Measurements from ENCODE around the gene SLC41A3. TPM values are rescaled to one million over a fixed set of nuclear protein-coding genes. Genes with fewer than 3 reads are reported as not detected.

SLC41A3 gene
- total RNA-seq, 1 donor from 2014 or later = 58.8 TPM

DNA sequence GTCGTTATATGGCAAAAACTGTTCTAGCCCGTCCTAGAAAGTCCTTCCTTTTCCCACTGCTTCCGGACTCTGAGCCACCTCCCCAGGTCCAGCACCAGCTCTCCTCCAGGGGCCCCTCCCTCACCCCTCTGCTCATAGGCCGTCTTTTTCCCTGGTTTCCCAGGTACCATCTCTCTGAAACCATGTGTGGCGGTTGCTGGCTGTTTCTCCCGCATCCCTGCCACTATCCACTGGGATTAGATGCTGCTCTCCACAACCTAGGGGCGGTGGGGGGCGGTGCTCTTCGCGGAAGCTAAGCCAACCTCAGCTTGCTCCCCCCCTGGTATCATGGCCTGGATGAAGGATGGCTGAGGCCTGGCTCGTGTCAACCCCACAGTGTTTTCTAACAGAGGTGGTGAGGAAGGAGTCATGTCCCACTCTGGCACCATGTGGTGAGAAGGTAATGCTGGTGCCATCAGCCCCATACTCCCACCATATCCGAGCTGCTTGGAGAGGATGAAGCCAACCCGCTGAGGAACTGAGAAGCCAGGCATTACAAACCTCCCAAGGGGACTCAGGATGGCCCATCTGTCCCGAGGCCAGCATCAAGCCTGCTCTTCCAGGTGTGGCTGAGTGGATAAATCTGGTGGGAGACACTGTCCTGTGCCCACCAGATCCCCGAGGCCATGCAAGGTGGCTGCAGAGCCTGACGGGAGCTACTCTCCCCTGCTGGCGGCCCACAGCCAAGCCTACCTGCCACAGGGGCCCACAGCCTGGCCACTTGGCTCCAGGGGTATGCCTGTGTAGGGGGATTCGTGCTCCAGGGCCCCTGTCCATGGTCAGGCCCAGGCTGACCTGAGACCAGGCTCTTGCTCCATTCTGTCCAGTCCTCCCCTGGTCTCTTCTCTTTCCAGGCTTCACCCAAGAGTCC lies 27.9 kb upstream of the SLC41A3 start:
- Mint-ChIP-seq H3K27ac (ENCODE audit: unreplicated experiment) (peak overlapping the region; percentile 50), H3K9me3 (no peaks in the 10 kb centered on the region), H3K27me3 (ENCODE audit: low read depth) (no peaks in the 10 kb centered on the region), H3K36me3 (ENCODE audit: low read depth) (no peaks in the 10 kb centered on the region), H3K4me1 (peaks cover 20% of the 10 kb centered on the region), H3K4me3 (no peak overlapping the region)
- no peak for DNase-seq (ENCODE audit: low read depth, low spot score)
- TF ChIP-seq, protein P1, sequence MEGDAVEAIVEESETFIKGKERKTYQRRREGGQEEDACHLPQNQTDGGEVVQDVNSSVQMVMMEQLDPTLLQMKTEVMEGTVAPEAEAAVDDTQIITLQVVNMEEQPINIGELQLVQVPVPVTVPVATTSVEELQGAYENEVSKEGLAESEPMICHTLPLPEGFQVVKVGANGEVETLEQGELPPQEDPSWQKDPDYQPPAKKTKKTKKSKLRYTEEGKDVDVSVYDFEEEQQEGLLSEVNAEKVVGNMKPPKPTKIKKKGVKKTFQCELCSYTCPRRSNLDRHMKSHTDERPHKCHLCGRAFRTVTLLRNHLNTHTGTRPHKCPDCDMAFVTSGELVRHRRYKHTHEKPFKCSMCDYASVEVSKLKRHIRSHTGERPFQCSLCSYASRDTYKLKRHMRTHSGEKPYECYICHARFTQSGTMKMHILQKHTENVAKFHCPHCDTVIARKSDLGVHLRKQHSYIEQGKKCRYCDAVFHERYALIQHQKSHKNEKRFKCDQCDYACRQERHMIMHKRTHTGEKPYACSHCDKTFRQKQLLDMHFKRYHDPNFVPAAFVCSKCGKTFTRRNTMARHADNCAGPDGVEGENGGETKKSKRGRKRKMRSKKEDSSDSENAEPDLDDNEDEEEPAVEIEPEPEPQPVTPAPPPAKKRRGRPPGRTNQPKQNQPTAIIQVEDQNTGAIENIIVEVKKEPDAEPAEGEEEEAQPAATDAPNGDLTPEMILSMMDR (conservative IDR thresholded peaks at IDR 0.05) = no peak

DNA sequence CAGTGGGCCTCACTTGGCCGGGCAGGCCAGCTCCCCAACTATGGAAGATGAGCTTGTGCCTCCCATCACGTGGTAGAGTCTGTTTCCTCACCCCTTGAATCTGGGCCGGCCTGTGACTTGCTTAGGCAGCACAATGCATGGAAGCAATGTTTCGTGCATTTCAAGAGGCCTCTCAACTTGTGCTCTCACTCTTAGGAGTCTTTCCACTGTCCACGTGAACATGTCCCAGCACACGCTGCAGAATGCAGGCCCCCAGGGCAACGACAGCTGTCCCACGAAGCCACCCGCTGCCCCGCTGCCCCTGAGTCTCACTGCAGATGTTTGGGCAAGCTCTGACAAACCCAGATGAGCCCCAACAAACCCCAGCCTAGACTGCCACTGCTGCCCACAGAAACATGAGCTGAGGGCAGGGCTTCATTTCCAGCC lies 27.2 kb upstream of the SLC41A3 start:
- H3K9me3 Mint-ChIP-seq = no peaks in the 10 kb centered on the region
- TF ChIP-seq, protein P1 (conservative IDR thresholded peaks at IDR 0.05) = no peak
- peaks cover 20% of the 10 kb centered on the region for H3K4me1 Mint-ChIP-seq
- peak overlapping the region; percentile 50 for H3K27ac Mint-ChIP-seq (ENCODE audit: unreplicated experiment)
- no peak overlapping the region for H3K4me3 Mint-ChIP-seq
- H3K36me3 Mint-ChIP-seq (ENCODE audit: low read depth) = no peaks in the 10 kb centered on the region
- no peaks in the 10 kb centered on the region for H3K27me3 Mint-ChIP-seq (ENCODE audit: low read depth)
- DNase-seq (ENCODE audit: low read depth, low spot score) = no peak

DNA sequence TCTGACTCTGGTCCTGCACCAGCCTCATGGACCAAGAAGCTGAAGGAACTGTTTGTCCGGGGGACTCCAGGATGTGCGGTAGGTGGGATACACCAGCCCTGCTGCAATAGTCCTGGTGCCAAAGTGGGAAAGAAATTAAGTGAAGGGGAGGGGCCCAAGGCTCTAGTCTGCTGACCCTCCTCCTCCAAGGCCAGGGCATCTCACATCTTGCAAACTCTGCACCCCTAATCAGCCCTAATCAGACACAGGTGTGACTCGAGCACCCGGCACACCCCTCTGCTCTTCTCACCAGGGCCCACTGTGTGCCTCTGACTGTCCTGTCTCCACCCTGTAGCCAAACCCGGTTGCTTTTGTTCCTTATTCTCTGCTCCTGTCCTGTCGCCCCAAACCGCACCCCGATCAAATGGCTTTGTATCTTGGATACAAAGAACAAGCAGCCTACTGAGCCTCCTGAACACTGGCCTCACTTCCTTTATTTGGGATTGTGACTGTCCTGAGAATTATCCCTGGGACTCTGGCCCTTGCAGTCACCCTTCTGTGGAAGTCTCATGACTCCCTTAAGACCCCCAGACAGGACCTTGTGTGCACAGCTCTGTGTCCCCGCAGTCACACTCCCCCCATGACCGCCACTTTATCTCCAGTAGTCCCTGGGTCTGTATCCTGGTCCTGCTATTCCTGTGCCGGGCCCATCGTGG lies 26.7 kb upstream of the SLC41A3 start:
- Mint-ChIP-seq H3K36me3 (ENCODE audit: low read depth) (no peaks in the 10 kb centered on the region), H3K27ac (ENCODE audit: unreplicated experiment) (peak overlapping the region; percentile 78), H3K4me1 (peaks cover 20% of the 10 kb centered on the region), H3K4me3 (no peak overlapping the region), H3K27me3 (ENCODE audit: low read depth) (no peaks in the 10 kb centered on the region), H3K9me3 (no peaks in the 10 kb centered on the region)
- no peak for DNase-seq (ENCODE audit: low read depth, low spot score)
- TF ChIP-seq, protein P1 (conservative IDR thresholded peaks at IDR 0.05) = no peak

DNA sequence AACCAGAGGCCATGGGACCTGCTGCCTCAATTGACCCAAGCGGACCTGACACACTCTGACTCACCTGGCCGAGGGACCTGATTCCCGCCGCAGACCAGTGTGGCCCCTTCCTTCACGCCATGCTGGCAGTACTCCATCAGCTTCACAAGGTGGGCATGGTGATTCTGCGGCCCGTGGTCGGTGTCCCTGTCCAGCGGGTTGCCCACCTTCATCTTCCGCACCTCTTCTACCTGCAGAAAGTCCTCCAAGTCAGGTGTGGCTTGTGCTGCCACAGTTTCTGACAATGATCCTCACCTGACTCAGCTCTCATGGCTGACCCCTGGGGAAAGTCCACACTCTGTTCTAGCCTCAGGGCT lies 25.9 kb upstream of the SLC41A3 start:
- DNase-seq (ENCODE audit: low read depth, low spot score) = no peak
- no peaks in the 10 kb centered on the region for H3K27me3 Mint-ChIP-seq (ENCODE audit: low read depth)

DNA sequence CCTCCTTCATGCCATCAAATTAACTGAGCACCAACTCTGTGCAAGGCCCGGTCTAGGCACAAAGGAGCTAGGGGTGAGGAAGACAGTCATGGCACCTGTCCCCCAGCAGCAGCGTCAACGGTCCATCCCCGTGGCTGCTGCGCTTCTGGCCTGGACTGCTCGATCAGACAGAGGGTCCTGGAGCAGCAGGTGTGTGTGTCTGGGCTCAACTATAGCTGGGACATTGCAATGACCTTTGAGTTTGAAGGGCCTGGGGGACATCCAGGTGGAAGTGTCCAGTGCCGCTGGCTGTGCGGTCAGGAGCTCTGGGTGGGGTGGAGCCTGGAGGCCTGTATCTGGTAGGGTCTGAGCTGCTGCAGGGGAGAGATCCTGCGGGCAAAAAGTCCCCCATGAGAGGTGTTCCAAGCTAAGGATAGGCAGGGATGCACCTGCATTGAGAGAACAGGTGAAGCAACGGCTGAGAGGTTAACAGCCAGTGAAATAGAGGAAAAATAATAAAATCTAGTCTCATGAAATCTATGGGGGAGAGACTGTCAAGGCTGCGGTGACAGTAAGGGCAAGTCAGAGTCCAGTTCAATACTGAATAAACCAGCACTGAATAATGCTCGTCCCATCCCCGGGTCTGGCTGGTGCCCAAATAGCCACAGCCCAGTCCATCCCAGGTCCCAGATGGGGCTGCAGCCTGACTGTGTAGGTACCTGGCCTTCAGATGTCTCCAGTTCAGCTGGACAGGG lies 25.4 kb upstream of the SLC41A3 start:
- H3K9me3 Mint-ChIP-seq = no peaks in the 10 kb centered on the region
- no peak overlapping the region for H3K4me3 Mint-ChIP-seq
- peaks cover 20% of the 10 kb centered on the region for H3K4me1 Mint-ChIP-seq
- H3K27me3 Mint-ChIP-seq (ENCODE audit: low read depth) = no peaks in the 10 kb centered on the region
- no peaks in the 10 kb centered on the region for H3K36me3 Mint-ChIP-seq (ENCODE audit: low read depth)
- H3K27ac Mint-ChIP-seq (ENCODE audit: unreplicated experiment) = no peak overlapping the region
- no peak for DNase-seq (ENCODE audit: low read depth, low spot score)
- TF ChIP-seq, protein P1 (conservative IDR thresholded peaks at IDR 0.05) = no peak

More for the DNA sequence above, 25.9 kb upstream of the SLC41A3 start:
- peaks cover 20% of the 10 kb centered on the region for H3K4me1 Mint-ChIP-seq
- TF ChIP-seq, protein P1 (conservative IDR thresholded peaks at IDR 0.05) = no peak
- no peak overlapping the region for H3K4me3 Mint-ChIP-seq
- H3K9me3 Mint-ChIP-seq = no peaks in the 10 kb centered on the region
- no peaks in the 10 kb centered on the region for H3K36me3 Mint-ChIP-seq (ENCODE audit: low read depth)
- no peak overlapping the region for H3K27ac Mint-ChIP-seq (ENCODE audit: unreplicated experiment)
